Uterus (tissue), 4 donors: ENCODE measurements around the gene BRIX1. TPM values are rescaled to one million over a fixed set of nuclear protein-coding genes. Genes with fewer than 3 reads are reported as not detected.

ENCODE experiments used
- DNase-seq, 2 donors: peaks; one replicate each; pipeline ENCODE4 v3.0.0-alpha.2; 2019 to 2020
- H3K27ac ChIP-seq, 2 donors: fragments of 200-600 bp; sonication (generic); 1 replicate in 1 of 2; 2 replicates in 1 of 2; pipeline ENCODE4 v1.5.1; 2016 to 2018
- H3K27me3 ChIP-seq, 2 donors: fragments of 200-600 bp; sonication (generic); one replicate each; pipeline ENCODE4 v1.5.1; 2018 to 2019; ENCODE audit warnings: control low read depth in 1 of 2
- H3K36me3 ChIP-seq, 2 donors: fragments of 200-600 bp; sonication (generic); one replicate each; pipeline ENCODE4 v1.5.1; 2019; ENCODE audit warnings: control low read depth in 1 of 2
- H3K4me1 ChIP-seq, 2 donors: fragments of 200-600 bp; sonication (generic); one replicate each; pipeline ENCODE4 v1.5.1; 2018 to 2019; ENCODE audit warnings: control low read depth in 1 of 2
- H3K4me3 ChIP-seq, 2 donors: fragments of 200-600 bp; sonication (generic); 1 replicate in 1 of 2; 2 replicates in 1 of 2; pipeline ENCODE4 v1.5.1; 2018 to 2019; ENCODE audit warnings: mild to moderate bottlenecking in 1 of 2
- H3K9me3 ChIP-seq, 2 donors: fragments of 200-600 bp; sonication (generic); one replicate each; pipeline ENCODE4 v1.5.1; 2019; ENCODE audit warnings: control low read depth in 1 of 2
- POLR2A ChIP-seq, 2 donors: fragments of 450-650 bp; IDR thresholded peaks; one replicate each; pipeline ENCODE4 v1.6.1; 2016; ENCODE audit warnings: antibody characterized with exemption in 2 of 2, mild to moderate bottlenecking in 1 of 2, moderate library complexity in 1 of 2
- intact Hi-C: fragments of 100-400 bp; cut with DNase I; formaldehyde crosslinking; loops from one replicate; pipeline ENCODE4 v1.15.1; 2023; ENCODE audit warnings: low total_unique reads
- total RNA-seq, 4 donors: library from RNA; depleted of rRNA in 3 of 4; stranded (reverse); fragments of >200 nt in 3 of 4; gene quantifications; one replicate each; pipeline versions ENCODE4 v1.1.0 to v1.2.4, GENCODE V29; 2014 to 2023
- TF ChIP-seq, protein P1 (sequence below), 4 experiments: fragments of 200-600 bp in 2 of 4; fragments of 450-650 bp in 2 of 4; sonication (generic) in 2 of 4; IDR thresholded peaks; one replicate each; pipeline ENCODE4 v1.5.1; 2016 to 2019; ENCODE audit warnings: antibody characterized with exemption in 4 of 4, mild to moderate bottlenecking in 2 of 4, moderate library complexity in 1 of 4
- donor health status: DM: yes; HTN: yes; CAD: no.

Gene BRIX1
- total RNA-seq, 4 donors from 2014 or later = 6.4 to 46.0 (median 28.6) TPM

DNA sequence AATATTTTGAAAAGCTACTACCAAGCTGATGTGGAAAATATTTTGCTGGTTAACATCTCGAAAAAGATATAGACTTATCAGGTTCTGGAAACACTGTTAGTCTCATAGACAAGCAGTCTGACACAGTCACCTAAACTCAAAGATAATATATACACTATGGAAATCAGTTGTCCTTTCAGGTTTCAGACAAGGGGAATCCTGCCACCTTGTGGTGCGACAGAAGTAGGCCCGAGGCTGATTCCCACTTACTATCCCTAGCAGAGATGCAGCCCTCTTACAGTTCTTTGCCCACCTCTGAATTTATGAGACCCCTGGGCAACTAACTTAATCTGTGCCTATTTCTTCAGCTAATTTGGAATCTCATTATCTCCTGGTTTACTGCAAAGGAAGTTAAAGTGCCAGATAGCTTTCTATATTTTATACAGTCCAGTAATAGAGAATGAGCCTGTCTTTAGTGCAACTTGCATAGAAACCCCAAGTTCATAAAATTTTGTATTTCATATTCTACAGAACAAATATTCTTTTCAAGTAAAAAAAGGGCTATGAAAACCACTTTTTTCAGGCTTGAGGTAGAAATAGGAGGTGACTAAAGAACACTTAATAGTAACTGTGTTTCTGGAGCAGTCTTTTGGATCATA lies 17.1 kb upstream of the BRIX1 start:
- Histone ChIP-seq H3K4me3 (no peak overlapping the region), H3K4me1 (no peaks in the 10 kb centered on the region), H3K9me3 (no peaks in the 10 kb centered on the region), H3K36me3 (no peaks in the 10 kb centered on the region), H3K27me3 (peaks cover 0 to 2% of the 10 kb centered on the region in 2 donors), H3K27ac (no peak overlapping the region)
- TF ChIP-seq, protein P1, sequence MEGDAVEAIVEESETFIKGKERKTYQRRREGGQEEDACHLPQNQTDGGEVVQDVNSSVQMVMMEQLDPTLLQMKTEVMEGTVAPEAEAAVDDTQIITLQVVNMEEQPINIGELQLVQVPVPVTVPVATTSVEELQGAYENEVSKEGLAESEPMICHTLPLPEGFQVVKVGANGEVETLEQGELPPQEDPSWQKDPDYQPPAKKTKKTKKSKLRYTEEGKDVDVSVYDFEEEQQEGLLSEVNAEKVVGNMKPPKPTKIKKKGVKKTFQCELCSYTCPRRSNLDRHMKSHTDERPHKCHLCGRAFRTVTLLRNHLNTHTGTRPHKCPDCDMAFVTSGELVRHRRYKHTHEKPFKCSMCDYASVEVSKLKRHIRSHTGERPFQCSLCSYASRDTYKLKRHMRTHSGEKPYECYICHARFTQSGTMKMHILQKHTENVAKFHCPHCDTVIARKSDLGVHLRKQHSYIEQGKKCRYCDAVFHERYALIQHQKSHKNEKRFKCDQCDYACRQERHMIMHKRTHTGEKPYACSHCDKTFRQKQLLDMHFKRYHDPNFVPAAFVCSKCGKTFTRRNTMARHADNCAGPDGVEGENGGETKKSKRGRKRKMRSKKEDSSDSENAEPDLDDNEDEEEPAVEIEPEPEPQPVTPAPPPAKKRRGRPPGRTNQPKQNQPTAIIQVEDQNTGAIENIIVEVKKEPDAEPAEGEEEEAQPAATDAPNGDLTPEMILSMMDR (IDR thresholded peaks at IDR 0.05) = peak; percentile 82 to 92 (median 85)
- no peak for TF ChIP-seq POLR2A (IDR thresholded peaks at IDR 0.05)
- peak; percentile 71 to 77 for DNase-seq
- intact Hi-C loops = loop anchor here (5.0 kb wide), 2 partner anchors 376 to 421 kb away; no protein-coding TSS in a partner anchor

- H3K9me3 ChIP-seq = no peaks in the 10 kb centered on the region
- intact Hi-C loops = loop anchor here (5.0 kb wide), 2 partner anchors 377 to 422 kb away; no protein-coding TSS in a partner anchor
- no peak overlapping the region for H3K4me3 ChIP-seq
- H3K36me3 ChIP-seq = no peaks in the 10 kb centered on the region
- DNase-seq = no peak
- no peaks in the 10 kb centered on the region for H3K4me1 ChIP-seq
- no peak overlapping the region for H3K27ac ChIP-seq
- H3K27me3 ChIP-seq = peaks cover 0 to 2% of the 10 kb centered on the region in 2 donors
- no peak for TF ChIP-seq POLR2A (IDR thresholded peaks at IDR 0.05)
- TF ChIP-seq, protein P1 (IDR thresholded peaks at IDR 0.05) = no peak
Measured at GRCh38 chr5:34899066-34899465, 16.4 kb upstream of the BRIX1 start.

DNA sequence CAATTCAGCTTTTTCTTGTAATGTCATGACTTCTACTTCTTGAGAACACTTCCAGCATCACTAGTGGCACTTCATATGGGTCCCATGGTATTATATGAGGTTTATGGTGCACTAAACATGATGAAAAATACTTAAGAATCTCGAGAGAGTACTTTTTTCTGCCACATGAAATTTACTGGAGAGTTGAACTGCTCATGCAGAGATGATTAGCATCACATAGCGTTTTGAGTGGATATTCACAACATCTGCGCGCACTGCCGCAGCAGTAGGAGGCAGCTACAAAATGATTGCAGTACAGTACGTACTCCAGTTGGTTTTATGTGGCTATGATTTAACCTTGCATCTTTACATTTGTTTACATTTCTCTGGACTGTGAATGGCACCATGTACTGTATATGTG lies 14.9 kb upstream of the BRIX1 start:
- Histone ChIP-seq H3K27me3 (peaks cover 0 to 2% of the 10 kb centered on the region in 2 donors), H3K4me1 (no peaks in the 10 kb centered on the region), H3K4me3 (no peak overlapping the region), H3K27ac (no peak overlapping the region), H3K9me3 (no peaks in the 10 kb centered on the region), H3K36me3 (no peaks in the 10 kb centered on the region)
- intact Hi-C loops = no loop called here
- DNase-seq = no peak
- TF ChIP-seq, protein P1 (IDR thresholded peaks at IDR 0.05) = no peak
- no peak for TF ChIP-seq POLR2A (IDR thresholded peaks at IDR 0.05)

DNA sequence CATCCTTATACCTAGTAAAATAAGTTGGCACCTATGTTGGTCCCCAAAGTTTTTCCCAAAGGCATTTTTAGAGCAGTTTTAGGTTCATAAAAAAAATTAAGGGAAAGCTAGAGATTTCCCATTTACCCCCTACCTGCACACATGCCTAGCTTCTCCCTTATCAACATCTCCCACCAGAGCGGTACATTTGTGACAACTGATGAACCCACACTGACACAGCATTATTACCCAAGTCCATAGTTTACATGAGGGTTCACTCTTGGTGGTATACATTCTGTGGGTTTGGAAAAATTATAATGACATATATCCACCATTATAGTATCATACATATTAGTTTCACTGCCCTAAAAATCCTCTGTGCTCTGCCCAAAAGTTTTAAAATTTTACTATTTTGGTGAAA lies 12.3 kb upstream of the BRIX1 start:
- H3K4me3 ChIP-seq = no peak overlapping the region
- no peaks in the 10 kb centered on the region for H3K9me3 ChIP-seq
- peaks cover 0 to 2% of the 10 kb centered on the region in 2 donors for H3K27me3 ChIP-seq
- TF ChIP-seq, protein P1 (IDR thresholded peaks at IDR 0.05) = no peak
- intact Hi-C loops = no loop called here
- no peaks in the 10 kb centered on the region for H3K4me1 ChIP-seq
- H3K36me3 ChIP-seq = no peaks in the 10 kb centered on the region
- no peak overlapping the region for H3K27ac ChIP-seq
- DNase-seq = no peak

- Histone ChIP-seq H3K27ac (no peak overlapping the region), H3K9me3 (no peaks in the 10 kb centered on the region), H3K36me3 (no peaks in the 10 kb centered on the region), H3K4me3 (no peak overlapping the region), H3K4me1 (no peaks in the 10 kb centered on the region), H3K27me3 (peaks cover 0 to 2% of the 10 kb centered on the region in 2 donors)
- no peak for DNase-seq
- TF ChIP-seq, protein P1 (IDR thresholded peaks at IDR 0.05) = peak in 2 of 4 experiments; percentile 13 to 33
- no peak for TF ChIP-seq POLR2A (IDR thresholded peaks at IDR 0.05)
- intact Hi-C loops = no loop called here
Measured at GRCh38 chr5:34905564-34905963, 9.9 kb upstream of the BRIX1 start.
